SK-N-SH treated with all-trans-retinoic acid at 6 μM for 48 hours (cell line): ENCODE measurements around the gene COL19A1.

Experiments
- ATAC-seq: fragments of 200-7000 bp; cut with Tn5 transposase; 3 replicates; pipeline ENCODE4 v1.9.1; 2020; ENCODE audit warnings: mild to moderate bottlenecking, moderate library complexity
- ARNTL ChIP-seq: fragments of 450-650 bp; formaldehyde crosslinking; IDR thresholded peaks from 2 replicates; pipeline ENCODE4 v1.5.0; 2020; ENCODE audit warnings: low read depth, mild to moderate bottlenecking, moderate library complexity, borderline replicate concordance
- BACH2 ChIP-seq: fragments of 250-450 bp; sonication (Bioruptor Pico); IDR thresholded peaks from 2 replicates; pipeline ENCODE4 v1.9.0; 2021; ENCODE audit warnings: mild to moderate bottlenecking, borderline replicate concordance
- CSDC2 ChIP-seq: fragments of 250-450 bp; sonication (Bioruptor Pico); IDR thresholded peaks from 2 replicates; pipeline ENCODE4 v1.5.0; 2020; ENCODE audit warnings: mild to moderate bottlenecking, moderate library complexity
- CSRNP3 ChIP-seq: fragments of 250-450 bp; sonication (Bioruptor Pico); IDR thresholded peaks from 2 replicates; pipeline ENCODE4 v1.5.1; 2021; ENCODE audit warnings: mild to moderate bottlenecking, moderate library complexity
- ISL1 ChIP-seq: fragments of 250-450 bp; sonication (Bioruptor Pico); IDR thresholded peaks from 2 replicates; pipeline ENCODE4 v2.1.2; 2022; ENCODE audit warnings: mild to moderate bottlenecking, moderate library complexity
- OSR1 ChIP-seq: fragments of 250-450 bp; sonication (Bioruptor Pico); IDR thresholded peaks from 2 replicates; pipeline ENCODE4 v1.8.0; 2022; ENCODE audit warnings: moderate library complexity, mild to moderate bottlenecking, inconsistent platforms
- PPARA ChIP-seq: fragments of 250-450 bp; sonication (Bioruptor Pico); IDR thresholded peaks from 2 replicates; pipeline ENCODE4 v1.5.0; 2020; ENCODE audit warnings: mild to moderate bottlenecking, borderline replicate concordance
- SNAI2 ChIP-seq: fragments of 250-450 bp; sonication (Bioruptor Pico); IDR thresholded peaks from 2 replicates; pipeline ENCODE4 v1.5.0; 2020; ENCODE audit warnings: mild to moderate bottlenecking, moderate library complexity
- TCF4 ChIP-seq: fragments of 250-450 bp; sonication (Bioruptor Pico); IDR thresholded peaks from 2 replicates; pipeline ENCODE4 v1.8.0; 2021; ENCODE audit warnings: mild to moderate bottlenecking, moderate library complexity, borderline replicate concordance
- TOX ChIP-seq: fragments of 250-450 bp; sonication (Bioruptor Pico); IDR thresholded peaks from 2 replicates; pipeline ENCODE4 v1.8.0; 2021; ENCODE audit warnings: mild to moderate bottlenecking, moderate library complexity, borderline replicate concordance
- TSHZ2 ChIP-seq: fragments of 250-450 bp; sonication (Bioruptor Pico); IDR thresholded peaks from 2 replicates; pipeline ENCODE4 v1.5.0; 2020; ENCODE audit warnings: mild to moderate bottlenecking, moderate library complexity
- ZC3H10 ChIP-seq: fragments of 250-450 bp; sonication (Bioruptor Pico); IDR thresholded peaks from 2 replicates; pipeline ENCODE4 v1.5.1; 2021; ENCODE audit warnings: mild to moderate bottlenecking, moderate library complexity
- ZFP3 ChIP-seq: fragments of 250-450 bp; sonication (Bioruptor Pico); IDR thresholded peaks from 2 replicates; pipeline ENCODE4 v1.5.0; 2020; ENCODE audit warnings: mild to moderate bottlenecking, moderate library complexity
- ZFP30 ChIP-seq: fragments of 450-650 bp; formaldehyde crosslinking; IDR thresholded peaks from 2 replicates; pipeline ENCODE4 v1.5.0; 2022; ENCODE audit warnings: mild to moderate bottlenecking, moderate library complexity
- ZNF565 ChIP-seq: fragments of 450-650 bp; formaldehyde crosslinking; conservative IDR thresholded peaks from 2 replicates; pipeline ENCODE4 v1.5.0; 2020; ENCODE audit warnings: low read depth, mild to moderate bottlenecking, moderate library complexity
- ZNF70 ChIP-seq: fragments of 450-650 bp; formaldehyde crosslinking; IDR thresholded peaks from 2 replicates; pipeline ENCODE4 v1.5.0; 2020; ENCODE audit warnings: mild to moderate bottlenecking, moderate library complexity
- TF ChIP-seq, protein P1 (sequence below): fragments of 250-450 bp; sonication (Bioruptor Pico); IDR thresholded peaks from 2 replicates; pipeline ENCODE4 v1.8.0; 2021; ENCODE audit warnings: low read depth, mild to moderate bottlenecking, moderate library complexity, borderline replicate concordance
- TF ChIP-seq, protein P2 (sequence below): fragments of 250-450 bp; sonication (Bioruptor Pico); IDR thresholded peaks from 2 replicates; pipeline ENCODE4 v1.8.0; 2020; ENCODE audit warnings: mild to moderate bottlenecking, moderate library complexity, borderline replicate concordance

COL19A1 gene

DNA sequence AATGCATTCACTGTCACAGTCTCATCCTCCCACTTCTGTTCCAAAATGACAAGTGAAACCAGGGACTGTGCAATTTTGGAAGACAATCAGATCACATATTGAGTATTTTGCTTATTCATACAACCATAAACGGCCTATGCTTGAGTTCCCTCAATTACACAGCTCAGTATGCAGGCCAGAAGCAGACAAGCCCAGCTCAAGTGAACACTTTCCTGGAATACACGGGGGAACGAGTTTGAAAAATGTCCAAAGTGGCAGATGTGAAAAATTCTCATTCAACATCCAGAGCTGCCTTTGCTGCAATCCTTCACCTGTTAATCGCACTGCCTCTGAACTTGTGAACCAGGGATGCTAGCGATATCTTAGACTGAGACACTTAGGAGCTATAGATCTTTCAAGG, 246.4 kb downstream of the COL19A1 start:
- TF ChIP-seq, protein P1, sequence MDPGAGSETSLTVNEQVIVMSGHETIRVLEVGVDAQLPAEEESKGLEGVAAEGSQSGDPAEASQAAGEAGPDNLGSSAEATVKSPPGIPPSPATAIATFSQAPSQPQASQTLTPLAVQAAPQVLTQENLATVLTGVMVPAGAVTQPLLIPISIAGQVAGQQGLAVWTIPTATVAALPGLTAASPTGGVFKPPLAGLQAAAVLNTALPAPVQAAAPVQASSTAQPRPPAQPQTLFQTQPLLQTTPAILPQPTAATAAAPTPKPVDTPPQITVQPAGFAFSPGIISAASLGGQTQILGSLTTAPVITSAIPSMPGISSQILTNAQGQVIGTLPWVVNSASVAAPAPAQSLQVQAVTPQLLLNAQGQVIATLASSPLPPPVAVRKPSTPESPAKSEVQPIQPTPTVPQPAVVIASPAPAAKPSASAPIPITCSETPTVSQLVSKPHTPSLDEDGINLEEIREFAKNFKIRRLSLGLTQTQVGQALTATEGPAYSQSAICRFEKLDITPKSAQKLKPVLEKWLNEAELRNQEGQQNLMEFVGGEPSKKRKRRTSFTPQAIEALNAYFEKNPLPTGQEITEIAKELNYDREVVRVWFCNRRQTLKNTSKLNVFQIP (CRISPR knock-in tag) = no peak
- TF ChIP-seq SNAI2 (no peak), BACH2 (CRISPR knock-in tag) (no peak), TSHZ2 (CRISPR knock-in tag) (no peak), OSR1 (CRISPR knock-in tag) (no peak), ARNTL (CRISPR knock-in tag) (no peak), CSDC2 (CRISPR knock-in tag) (no peak), PPARA (CRISPR knock-in tag) (no peak), ZFP30 (no peak), ISL1 (no peak), CSRNP3 (CRISPR knock-in tag) (no peak), TOX (CRISPR knock-in tag) (no peak)
- no peak for ATAC-seq

GRCh38 chr6:70113171-70113570, 246.8 kb downstream of the COL19A1 start:
- TF ChIP-seq ZFP3 (CRISPR knock-in tag) (no peak), BACH2 (CRISPR knock-in tag) (no peak), ARNTL (CRISPR knock-in tag) (no peak), ISL1 (peak; percentile 31; the same call in 1 of the 2 replicates)
- TF ChIP-seq, protein P1 (CRISPR knock-in tag) = no peak
- TF ChIP-seq, all 23 proteins: peak for 1
- ATAC-seq = no peak

- TF ChIP-seq ISL1 (no peak), ARNTL (CRISPR knock-in tag) (no peak), CSRNP3 (CRISPR knock-in tag) (no peak), SNAI2 (no peak), ZFP3 (CRISPR knock-in tag) (no peak), ZNF70 (CRISPR knock-in tag) (no peak), OSR1 (CRISPR knock-in tag) (no peak), PPARA (CRISPR knock-in tag) (no peak), ZNF565 (CRISPR knock-in tag) (no peak), ZC3H10 (CRISPR knock-in tag) (no peak), TCF4 (CRISPR knock-in tag) (no peak), ZFP30 (no peak), TOX (CRISPR knock-in tag) (no peak), TSHZ2 (CRISPR knock-in tag) (no peak)
- TF ChIP-seq, protein P1 (CRISPR knock-in tag) = no peak
- TF ChIP-seq, protein P2, sequence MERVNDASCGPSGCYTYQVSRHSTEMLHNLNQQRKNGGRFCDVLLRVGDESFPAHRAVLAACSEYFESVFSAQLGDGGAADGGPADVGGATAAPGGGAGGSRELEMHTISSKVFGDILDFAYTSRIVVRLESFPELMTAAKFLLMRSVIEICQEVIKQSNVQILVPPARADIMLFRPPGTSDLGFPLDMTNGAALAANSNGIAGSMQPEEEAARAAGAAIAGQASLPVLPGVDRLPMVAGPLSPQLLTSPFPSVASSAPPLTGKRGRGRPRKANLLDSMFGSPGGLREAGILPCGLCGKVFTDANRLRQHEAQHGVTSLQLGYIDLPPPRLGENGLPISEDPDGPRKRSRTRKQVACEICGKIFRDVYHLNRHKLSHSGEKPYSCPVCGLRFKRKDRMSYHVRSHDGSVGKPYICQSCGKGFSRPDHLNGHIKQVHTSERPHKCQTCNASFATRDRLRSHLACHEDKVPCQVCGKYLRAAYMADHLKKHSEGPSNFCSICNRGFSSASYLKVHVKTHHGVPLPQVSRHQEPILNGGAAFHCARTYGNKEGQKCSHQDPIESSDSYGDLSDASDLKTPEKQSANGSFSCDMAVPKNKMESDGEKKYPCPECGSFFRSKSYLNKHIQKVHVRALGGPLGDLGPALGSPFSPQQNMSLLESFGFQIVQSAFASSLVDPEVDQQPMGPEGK (CRISPR knock-in tag) = no peak
- no peak for ATAC-seq
Observed at GRCh38 chr6:70118670-70119069, 252.3 kb downstream of the COL19A1 start.
